HFF-Myc (cell line): Measurements from ENCODE around the gene HMGA1.

ENCODE experiments used
- DNase-seq: peaks from one replicate; pipeline ENCODE4 v3.0.0-alpha.2; 2011; ENCODE audit warnings: low read depth; ENCODE audit errors: extremely low read depth
- H3K4me3 ChIP-seq: replicated peaks from 2 replicates; pipeline ENCODE4 v1.5.1; 2011; ENCODE audit warnings: low read depth, mild to moderate bottlenecking, control low read depth, low read length
- CTCF ChIP-seq: IDR thresholded peaks from 2 replicates; pipeline ENCODE4 v1.5.1; 2012; ENCODE audit warnings: mild to moderate bottlenecking, low read depth, low read length, control low read depth; ENCODE audit errors: missing control alignments

The HMGA1 gene

GRCh38 chr6:34230653-34231371 lies 5.9 kb upstream of the HMGA1 start:
- no peak for TF ChIP-seq CTCF
- no peak for DNase-seq
- no peak overlapping the region for H3K4me3 ChIP-seq

DNA sequence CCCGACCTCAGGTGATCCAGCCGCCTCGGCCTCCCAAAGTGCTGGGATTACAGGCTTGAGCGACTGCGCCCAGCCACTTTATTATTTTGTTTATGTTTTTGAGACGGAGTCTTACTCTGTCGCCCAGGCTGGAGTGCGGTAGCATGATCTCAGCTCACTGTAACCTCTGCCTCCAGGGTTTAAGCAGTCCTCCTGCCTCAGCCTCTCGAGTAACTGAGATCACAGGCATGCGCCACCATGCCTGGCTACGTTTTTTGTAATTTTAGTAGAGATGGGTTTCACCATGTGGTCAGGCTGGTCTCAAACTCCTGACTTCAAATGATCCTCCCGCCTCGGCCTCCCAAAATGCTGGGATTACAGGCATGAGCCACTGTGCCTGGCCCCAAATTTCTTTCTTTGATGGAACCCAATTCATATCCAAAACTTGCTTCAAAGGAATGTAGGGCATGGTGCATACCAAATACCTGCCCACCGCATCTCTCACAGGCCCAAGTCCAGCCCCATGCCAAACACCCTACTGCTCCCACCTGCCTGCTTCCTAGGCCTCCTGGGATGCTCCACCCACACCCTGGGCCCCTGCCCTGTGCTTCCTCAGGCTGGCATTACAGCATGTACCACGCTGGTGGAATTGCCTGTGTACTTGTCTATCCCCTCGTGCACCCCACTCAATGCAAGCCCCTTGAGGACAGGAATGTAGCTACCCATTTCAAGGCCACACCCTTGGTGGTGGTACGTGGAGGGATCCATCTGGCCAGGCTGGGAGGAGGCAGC lies 4.9 kb upstream of the HMGA1 start:
- no peak for TF ChIP-seq CTCF
- H3K4me3 ChIP-seq, result no peak overlapping the region
- no peak for DNase-seq

GRCh38 chr6:34232901-34233300 lies 3.8 kb upstream of the HMGA1 start:
- no peak overlapping the region for H3K4me3 ChIP-seq
- no peak for TF ChIP-seq CTCF
- DNase-seq, result no peak

DNA sequence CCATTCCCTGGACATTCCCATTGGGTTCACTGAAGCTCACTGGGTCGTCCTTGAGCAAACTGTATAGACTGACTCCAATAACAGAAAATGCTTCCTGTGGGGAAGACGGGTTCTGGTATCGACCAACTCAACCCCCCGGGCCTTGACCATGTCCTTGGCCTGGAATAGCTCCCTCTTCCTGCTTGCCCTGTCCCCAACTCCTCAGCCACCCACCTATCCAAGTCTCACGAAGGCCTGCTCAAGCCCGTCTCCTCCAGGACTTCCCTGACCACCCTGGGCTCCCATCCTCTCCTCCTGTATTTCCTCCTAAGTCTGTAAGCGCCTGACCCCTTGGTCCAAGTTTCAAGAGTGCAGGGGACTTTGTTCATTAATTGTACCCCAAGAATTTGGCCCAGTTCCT lies 2.8 kb upstream of the HMGA1 start:
- no peak overlapping the region for H3K4me3 ChIP-seq
- no peak for DNase-seq
- TF ChIP-seq CTCF, result no peak

DNA sequence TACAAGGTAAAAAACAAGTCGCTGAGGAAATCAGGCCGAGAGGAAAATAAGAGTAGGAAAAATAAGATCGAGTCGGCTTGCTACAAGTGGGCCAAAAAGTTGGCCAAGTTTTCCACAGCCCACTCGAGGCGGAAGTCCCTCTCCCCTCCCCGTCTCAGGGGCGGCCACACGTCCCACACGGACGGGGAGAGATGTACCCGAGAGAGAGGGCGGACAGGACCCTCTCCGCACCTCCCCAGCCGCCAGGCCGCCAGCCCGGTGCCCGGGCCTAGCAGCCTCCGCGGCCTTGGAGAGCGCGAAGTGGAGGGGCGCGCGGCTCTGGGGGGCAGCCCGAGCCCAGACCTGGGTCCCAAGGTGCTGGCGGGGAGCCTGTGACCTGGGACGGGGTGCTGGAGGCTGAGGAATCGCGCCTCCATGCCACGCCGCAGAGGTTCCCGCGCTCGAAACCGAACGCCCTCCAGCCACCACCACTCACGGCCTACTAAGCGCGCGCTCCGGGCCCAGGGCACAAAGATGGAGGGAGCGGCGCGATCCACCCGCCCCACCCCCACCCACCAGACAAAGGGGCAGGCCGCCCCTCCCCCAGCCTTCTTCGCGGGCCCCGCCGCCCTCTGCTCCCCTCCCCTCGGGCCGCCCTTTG lies 1.9 kb upstream of the HMGA1 start:
- no peak overlapping the region for H3K4me3 ChIP-seq
- DNase-seq, result no peak
- TF ChIP-seq CTCF, result no peak

- TF ChIP-seq CTCF, result no peak
- no peak for DNase-seq
Measured at GRCh38 chr6:34235307-34236130, 1.2 kb upstream of the HMGA1 start.

More at GRCh38 chr6:34235307-34236130, 1.2 kb upstream of the HMGA1 start:
- peak overlapping the region; percentile 58 for H3K4me3 ChIP-seq
